GM23338 (cell line): ENCODE measurements around the gene HPX. TPM values are rescaled to one million over a fixed set of nuclear protein-coding genes. Genes with fewer than 3 reads are reported as not detected.

Experiments
- ATAC-seq: fragments of 200-7000 bp; cut with Tn5 transposase; 3 replicates; pipeline ENCODE4 v1.9.1; 2020
- DNase-seq: peaks from one replicate; pipeline ENCODE4 v3.0.0-alpha.2; 2015; ENCODE audit warnings: low spot score
- H2AFZ ChIP-seq: fragments of 200-600 bp; sonication (generic); 2 replicates; pipeline ENCODE4 v1.8.0; 2016; ENCODE audit warnings: antibody characterized with exemption, mild to moderate bottlenecking, moderate library complexity
- H3F3A ChIP-seq: fragments of 200-600 bp; sonication (generic); replicated peaks from 2 replicates; pipeline ENCODE4 v1.8.0; 2017; ENCODE audit warnings: antibody characterized with exemption, mixed run types, low read depth
- H3K27ac ChIP-seq: fragments of 200-600 bp; sonication (generic); 2 replicates; pipeline ENCODE4 v1.6.1; 2016; ENCODE audit warnings: low read depth
- H3K27me3 ChIP-seq: fragments of 200-600 bp; sonication (generic); 2 replicates; pipeline ENCODE4 v1.8.0; 2016; ENCODE audit warnings: mild to moderate bottlenecking, mixed run types, moderate library complexity; ENCODE audit not compliant: insufficient read depth
- H3K36me3 ChIP-seq: fragments of 200-600 bp; sonication (generic); 2 replicates; pipeline ENCODE4 v1.8.0; 2016; ENCODE audit warnings: mild to moderate bottlenecking; ENCODE audit not compliant: insufficient read depth
- H3K4me1 ChIP-seq: fragments of 200-600 bp; sonication (generic); 2 replicates; pipeline ENCODE4 v1.8.0; 2016; ENCODE audit warnings: mild to moderate bottlenecking, moderate library complexity; ENCODE audit not compliant: insufficient read depth
- H3K4me2 ChIP-seq: fragments of 200-600 bp; sonication (generic); 2 replicates; pipeline ENCODE4 v1.7.1; 2017; ENCODE audit warnings: mixed run types
- H3K4me3 ChIP-seq: fragments of 200-600 bp; sonication (generic); 2 replicates; pipeline ENCODE4 v1.6.1; 2016; ENCODE audit warnings: mixed run types
- H3K79me2 ChIP-seq: fragments of 200-600 bp; sonication (generic); replicated peaks from 2 replicates; pipeline ENCODE4 v1.8.0; 2017; ENCODE audit warnings: mild to moderate bottlenecking; ENCODE audit not compliant: insufficient read depth
- H3K9me2 ChIP-seq: fragments of 200-600 bp; sonication (generic); 2 replicates; pipeline ENCODE4 v1.8.0; 2017; ENCODE audit not compliant: insufficient read depth
- H4K20me1 ChIP-seq: fragments of 200-600 bp; sonication (generic); replicated peaks from 2 replicates; pipeline ENCODE4 v1.8.0; 2017; ENCODE audit warnings: mild to moderate bottlenecking; ENCODE audit not compliant: insufficient read depth
- H3K27ac Mint-ChIP-seq: 2 replicates; pipeline ENCODE4 v1.8.0; 2020; ENCODE audit warnings: inconsistent platforms, mild to moderate bottlenecking, moderate library complexity, mixed read lengths
- H3K27me3 Mint-ChIP-seq: 3 replicates; pipeline ENCODE4 v1.8.0; 2022; ENCODE audit warnings: low read depth, mild to moderate bottlenecking, moderate library complexity, mixed read lengths, inconsistent platforms; ENCODE audit not compliant: insufficient read depth, poor library complexity
- H3K36me3 Mint-ChIP-seq: 3 replicates; pipeline ENCODE4 v1.8.0; 2021; ENCODE audit warnings: low read depth, mild to moderate bottlenecking, inconsistent platforms, moderate library complexity, mixed read lengths
- H3K4me1 Mint-ChIP-seq: 3 replicates; pipeline ENCODE4 v1.8.0; 2020; ENCODE audit warnings: mild to moderate bottlenecking, inconsistent platforms, mixed read lengths
- H3K4me3 Mint-ChIP-seq: 3 replicates; pipeline ENCODE4 v1.8.0; 2021; ENCODE audit warnings: moderate library complexity, mild to moderate bottlenecking, inconsistent platforms, mixed read lengths
- H3K9me3 Mint-ChIP-seq: 3 replicates; pipeline ENCODE4 v1.8.0; 2020; ENCODE audit warnings: moderate library complexity, mild to moderate bottlenecking, inconsistent platforms, mixed read lengths
- CREB1 ChIP-seq: fragments of 250-450 bp; sonication (Bioruptor Pico); IDR thresholded peaks from 2 replicates; pipeline ENCODE4 v1.5.0; 2020; ENCODE audit warnings: low read depth, mild to moderate bottlenecking, moderate library complexity
- EZH2 ChIP-seq: fragments of 200-600 bp; sonication (generic); IDR thresholded peaks from one replicate; pipeline ENCODE4 v1.8.0; 2017; ENCODE audit warnings: antibody characterized with exemption, mild to moderate bottlenecking, low read depth; ENCODE audit not compliant: unreplicated experiment
- EZH2phosphoT487 ChIP-seq: fragments of 200-600 bp; sonication (generic); IDR thresholded peaks from one replicate; pipeline ENCODE4 v1.8.1; 2018; ENCODE audit warnings: antibody characterized with exemption; ENCODE audit not compliant: unreplicated experiment
- JUNB ChIP-seq: IDR thresholded peaks from one replicate; pipeline ENCODE4 v1.6.1; 2016; ENCODE audit warnings: antibody characterized with exemption; ENCODE audit not compliant: unreplicated experiment
- NANOG ChIP-seq: IDR thresholded peaks from 2 replicates; pipeline ENCODE4 v1.6.1; 2016; ENCODE audit warnings: antibody characterized with exemption, borderline replicate concordance
- POLR2AphosphoS5 ChIP-seq: IDR thresholded peaks from 2 replicates; pipeline ENCODE4 v1.6.1; 2016; ENCODE audit warnings: antibody characterized with exemption, low read depth
- STAT1 ChIP-seq: IDR thresholded peaks from one replicate; pipeline ENCODE4 v1.6.1; 2016; ENCODE audit warnings: antibody characterized with exemption; ENCODE audit not compliant: unreplicated experiment
- ZNF114 ChIP-seq: fragments of 250-450 bp; sonication (Bioruptor Pico); IDR thresholded peaks from 2 replicates; pipeline ENCODE4 v1.5.0; 2020; ENCODE audit warnings: mild to moderate bottlenecking, moderate library complexity
- polyA plus RNA-seq: library from polyadenylated mRNA; unstranded; fragments of >200 nt; fragmentation: Nextera tagmentation; extraction: Ambion mirVana; gene quantifications from 2 replicates; pipeline ENCODE4 v1.2.1, GENCODE V29; 2016
- total RNA-seq: library from RNA; depleted of rRNA; stranded (reverse); fragments of >200 nt; shearing (Covaris generic); gene quantifications from 2 replicates; pipeline ENCODE4 v1.2.3, GENCODE V29; 2014
- TF ChIP-seq, protein P1 (sequence below), 2 experiments: fragments of 200-600 bp in 1 of 2; sonication (generic) in 1 of 2; conservative IDR thresholded peaks; 2 replicates each; pipeline versions ENCODE4 v1.5.1 to v1.6.1; 2016 to 2017; ENCODE audit warnings: antibody characterized with exemption in 2 of 2, low read depth in 2 of 2, mild to moderate bottlenecking in 2 of 2, moderate library complexity in 1 of 2
- TF ChIP-seq, protein P2 (sequence below): IDR thresholded peaks from 2 replicates; pipeline ENCODE4 v1.6.1; 2016; ENCODE audit warnings: antibody characterized with exemption
- TF ChIP-seq, protein P3 (sequence below): fragments of 250-450 bp; sonication (Bioruptor Pico); IDR thresholded peaks from 2 replicates; pipeline ENCODE4 v1.5.0; 2020; ENCODE audit warnings: mild to moderate bottlenecking, moderate library complexity

HPX gene
- total and polyA plus RNA-seq, 2 experiments from 2014 or later = 0.47 to 0.63 TPM

DNA sequence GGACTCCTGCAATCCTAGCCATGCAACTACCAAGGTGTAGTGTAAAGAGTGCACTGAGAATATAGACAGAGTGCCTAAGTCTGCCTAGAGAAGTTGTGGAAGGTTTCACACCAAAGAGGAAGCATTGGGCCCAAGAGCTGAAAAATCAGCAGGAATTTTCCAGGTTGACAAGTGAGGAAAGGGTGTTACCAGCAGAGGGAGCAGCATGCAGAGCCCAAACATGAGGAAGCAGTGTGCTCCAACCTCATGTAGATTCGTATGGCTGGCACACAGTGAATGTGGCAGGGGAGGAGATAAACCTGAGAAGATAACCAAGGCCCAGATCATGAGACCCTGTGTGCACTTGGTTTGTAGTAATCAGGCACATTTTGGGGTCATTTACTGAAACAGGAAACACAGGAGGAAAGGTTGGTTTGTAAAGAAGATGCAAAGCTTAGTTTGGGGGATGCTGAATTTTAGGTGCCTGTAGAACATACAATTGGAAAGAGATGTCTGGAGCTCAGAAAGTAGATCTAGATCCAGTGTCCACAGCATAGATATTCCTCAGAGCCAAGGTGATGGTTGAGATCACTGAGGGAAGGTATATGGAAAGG lies 1.7 kb downstream of the HPX start:
- no peak overlapping the region for H3K27ac ChIP-seq
- Mint-ChIP-seq H3K36me3 (no peaks in the 10 kb centered on the region), H3K4me3 (no peak overlapping the region), H3K27ac (no peak overlapping the region), H3K4me1 (no peaks in the 10 kb centered on the region), H3K9me3 (no peaks in the 10 kb centered on the region), H3K27me3 (no peaks in the 10 kb centered on the region)
- no peaks in the 10 kb centered on the region for H3K4me1 ChIP-seq
- H3K9me2 ChIP-seq = no peaks in the 10 kb centered on the region
- peak; percentile 78 for ATAC-seq
- H3K4me3 ChIP-seq = no peak overlapping the region
- DNase-seq = peak; percentile 84
- H2AFZ ChIP-seq = peak overlapping the region; percentile 89
- no peaks in the 10 kb centered on the region for H3K36me3 ChIP-seq
- TF ChIP-seq ZNF114 (CRISPR knock-in tag) = no peak
- TF ChIP-seq, protein P1, sequence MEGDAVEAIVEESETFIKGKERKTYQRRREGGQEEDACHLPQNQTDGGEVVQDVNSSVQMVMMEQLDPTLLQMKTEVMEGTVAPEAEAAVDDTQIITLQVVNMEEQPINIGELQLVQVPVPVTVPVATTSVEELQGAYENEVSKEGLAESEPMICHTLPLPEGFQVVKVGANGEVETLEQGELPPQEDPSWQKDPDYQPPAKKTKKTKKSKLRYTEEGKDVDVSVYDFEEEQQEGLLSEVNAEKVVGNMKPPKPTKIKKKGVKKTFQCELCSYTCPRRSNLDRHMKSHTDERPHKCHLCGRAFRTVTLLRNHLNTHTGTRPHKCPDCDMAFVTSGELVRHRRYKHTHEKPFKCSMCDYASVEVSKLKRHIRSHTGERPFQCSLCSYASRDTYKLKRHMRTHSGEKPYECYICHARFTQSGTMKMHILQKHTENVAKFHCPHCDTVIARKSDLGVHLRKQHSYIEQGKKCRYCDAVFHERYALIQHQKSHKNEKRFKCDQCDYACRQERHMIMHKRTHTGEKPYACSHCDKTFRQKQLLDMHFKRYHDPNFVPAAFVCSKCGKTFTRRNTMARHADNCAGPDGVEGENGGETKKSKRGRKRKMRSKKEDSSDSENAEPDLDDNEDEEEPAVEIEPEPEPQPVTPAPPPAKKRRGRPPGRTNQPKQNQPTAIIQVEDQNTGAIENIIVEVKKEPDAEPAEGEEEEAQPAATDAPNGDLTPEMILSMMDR (conservative IDR thresholded peaks at IDR 0.05; ENCODE audit: low read depth in 2 of 2) = peak; percentile 76 to 89
- H3K4me2 ChIP-seq = no peak overlapping the region
- H3K27me3 ChIP-seq = no peaks in the 10 kb centered on the region
- H3K79me2 ChIP-seq = no peaks in the 10 kb centered on the region
- no peaks in the 10 kb centered on the region for H4K20me1 ChIP-seq
- no peaks in the 10 kb centered on the region for H3F3A ChIP-seq

DNA sequence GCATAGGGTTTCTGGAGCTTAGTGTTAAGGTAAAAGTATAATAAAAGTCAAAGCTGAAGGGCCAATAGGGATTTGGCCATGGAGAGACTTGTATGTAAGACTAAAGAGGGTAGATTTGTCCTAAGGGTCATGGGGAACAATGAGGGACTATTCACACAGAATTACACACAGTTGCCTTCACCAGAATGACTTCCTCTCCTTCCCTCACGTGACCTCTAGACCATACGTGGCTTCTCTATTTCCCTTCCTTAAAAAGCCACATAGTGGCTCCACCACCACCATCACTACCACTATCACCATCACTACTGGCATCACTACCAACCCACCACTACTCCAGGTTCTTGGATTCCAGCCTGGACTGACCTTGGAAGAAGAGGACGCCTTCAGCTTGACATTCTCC lies 2.8 kb downstream of the HPX start:
- no peaks in the 10 kb centered on the region for H3K79me2 ChIP-seq
- H3K4me1 ChIP-seq = no peaks in the 10 kb centered on the region
- H3K9me3 Mint-ChIP-seq = no peaks in the 10 kb centered on the region
- H3K4me3 ChIP-seq = no peak overlapping the region
- DNase-seq (no peak), ATAC-seq (no peak)
- H3K27me3 Mint-ChIP-seq = peaks cover 5% of the 10 kb centered on the region
- H3F3A ChIP-seq = no peaks in the 10 kb centered on the region
- H3K4me1 Mint-ChIP-seq = no peaks in the 10 kb centered on the region
- no peak overlapping the region for H3K27ac Mint-ChIP-seq
- no peak overlapping the region for H2AFZ ChIP-seq
- no peaks in the 10 kb centered on the region for H3K9me2 ChIP-seq
- no peaks in the 10 kb centered on the region for H3K36me3 Mint-ChIP-seq
- H4K20me1 ChIP-seq = no peaks in the 10 kb centered on the region
- no peak overlapping the region for H3K4me3 Mint-ChIP-seq
- H3K4me2 ChIP-seq = no peak overlapping the region
- no peaks in the 10 kb centered on the region for H3K36me3 ChIP-seq
- no peak overlapping the region for H3K27ac ChIP-seq
- H3K27me3 ChIP-seq = no peaks in the 10 kb centered on the region
- TF ChIP-seq JUNB = no peak
- no peak for TF ChIP-seq EZH2
- no peak for TF ChIP-seq CREB1
- TF ChIP-seq NANOG = no peak
- TF ChIP-seq POLR2AphosphoS5 = no peak
- TF ChIP-seq, protein P2, sequence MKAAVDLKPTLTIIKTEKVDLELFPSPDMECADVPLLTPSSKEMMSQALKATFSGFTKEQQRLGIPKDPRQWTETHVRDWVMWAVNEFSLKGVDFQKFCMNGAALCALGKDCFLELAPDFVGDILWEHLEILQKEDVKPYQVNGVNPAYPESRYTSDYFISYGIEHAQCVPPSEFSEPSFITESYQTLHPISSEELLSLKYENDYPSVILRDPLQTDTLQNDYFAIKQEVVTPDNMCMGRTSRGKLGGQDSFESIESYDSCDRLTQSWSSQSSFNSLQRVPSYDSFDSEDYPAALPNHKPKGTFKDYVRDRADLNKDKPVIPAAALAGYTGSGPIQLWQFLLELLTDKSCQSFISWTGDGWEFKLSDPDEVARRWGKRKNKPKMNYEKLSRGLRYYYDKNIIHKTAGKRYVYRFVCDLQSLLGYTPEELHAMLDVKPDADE = no peak
- TF ChIP-seq, protein P3, sequence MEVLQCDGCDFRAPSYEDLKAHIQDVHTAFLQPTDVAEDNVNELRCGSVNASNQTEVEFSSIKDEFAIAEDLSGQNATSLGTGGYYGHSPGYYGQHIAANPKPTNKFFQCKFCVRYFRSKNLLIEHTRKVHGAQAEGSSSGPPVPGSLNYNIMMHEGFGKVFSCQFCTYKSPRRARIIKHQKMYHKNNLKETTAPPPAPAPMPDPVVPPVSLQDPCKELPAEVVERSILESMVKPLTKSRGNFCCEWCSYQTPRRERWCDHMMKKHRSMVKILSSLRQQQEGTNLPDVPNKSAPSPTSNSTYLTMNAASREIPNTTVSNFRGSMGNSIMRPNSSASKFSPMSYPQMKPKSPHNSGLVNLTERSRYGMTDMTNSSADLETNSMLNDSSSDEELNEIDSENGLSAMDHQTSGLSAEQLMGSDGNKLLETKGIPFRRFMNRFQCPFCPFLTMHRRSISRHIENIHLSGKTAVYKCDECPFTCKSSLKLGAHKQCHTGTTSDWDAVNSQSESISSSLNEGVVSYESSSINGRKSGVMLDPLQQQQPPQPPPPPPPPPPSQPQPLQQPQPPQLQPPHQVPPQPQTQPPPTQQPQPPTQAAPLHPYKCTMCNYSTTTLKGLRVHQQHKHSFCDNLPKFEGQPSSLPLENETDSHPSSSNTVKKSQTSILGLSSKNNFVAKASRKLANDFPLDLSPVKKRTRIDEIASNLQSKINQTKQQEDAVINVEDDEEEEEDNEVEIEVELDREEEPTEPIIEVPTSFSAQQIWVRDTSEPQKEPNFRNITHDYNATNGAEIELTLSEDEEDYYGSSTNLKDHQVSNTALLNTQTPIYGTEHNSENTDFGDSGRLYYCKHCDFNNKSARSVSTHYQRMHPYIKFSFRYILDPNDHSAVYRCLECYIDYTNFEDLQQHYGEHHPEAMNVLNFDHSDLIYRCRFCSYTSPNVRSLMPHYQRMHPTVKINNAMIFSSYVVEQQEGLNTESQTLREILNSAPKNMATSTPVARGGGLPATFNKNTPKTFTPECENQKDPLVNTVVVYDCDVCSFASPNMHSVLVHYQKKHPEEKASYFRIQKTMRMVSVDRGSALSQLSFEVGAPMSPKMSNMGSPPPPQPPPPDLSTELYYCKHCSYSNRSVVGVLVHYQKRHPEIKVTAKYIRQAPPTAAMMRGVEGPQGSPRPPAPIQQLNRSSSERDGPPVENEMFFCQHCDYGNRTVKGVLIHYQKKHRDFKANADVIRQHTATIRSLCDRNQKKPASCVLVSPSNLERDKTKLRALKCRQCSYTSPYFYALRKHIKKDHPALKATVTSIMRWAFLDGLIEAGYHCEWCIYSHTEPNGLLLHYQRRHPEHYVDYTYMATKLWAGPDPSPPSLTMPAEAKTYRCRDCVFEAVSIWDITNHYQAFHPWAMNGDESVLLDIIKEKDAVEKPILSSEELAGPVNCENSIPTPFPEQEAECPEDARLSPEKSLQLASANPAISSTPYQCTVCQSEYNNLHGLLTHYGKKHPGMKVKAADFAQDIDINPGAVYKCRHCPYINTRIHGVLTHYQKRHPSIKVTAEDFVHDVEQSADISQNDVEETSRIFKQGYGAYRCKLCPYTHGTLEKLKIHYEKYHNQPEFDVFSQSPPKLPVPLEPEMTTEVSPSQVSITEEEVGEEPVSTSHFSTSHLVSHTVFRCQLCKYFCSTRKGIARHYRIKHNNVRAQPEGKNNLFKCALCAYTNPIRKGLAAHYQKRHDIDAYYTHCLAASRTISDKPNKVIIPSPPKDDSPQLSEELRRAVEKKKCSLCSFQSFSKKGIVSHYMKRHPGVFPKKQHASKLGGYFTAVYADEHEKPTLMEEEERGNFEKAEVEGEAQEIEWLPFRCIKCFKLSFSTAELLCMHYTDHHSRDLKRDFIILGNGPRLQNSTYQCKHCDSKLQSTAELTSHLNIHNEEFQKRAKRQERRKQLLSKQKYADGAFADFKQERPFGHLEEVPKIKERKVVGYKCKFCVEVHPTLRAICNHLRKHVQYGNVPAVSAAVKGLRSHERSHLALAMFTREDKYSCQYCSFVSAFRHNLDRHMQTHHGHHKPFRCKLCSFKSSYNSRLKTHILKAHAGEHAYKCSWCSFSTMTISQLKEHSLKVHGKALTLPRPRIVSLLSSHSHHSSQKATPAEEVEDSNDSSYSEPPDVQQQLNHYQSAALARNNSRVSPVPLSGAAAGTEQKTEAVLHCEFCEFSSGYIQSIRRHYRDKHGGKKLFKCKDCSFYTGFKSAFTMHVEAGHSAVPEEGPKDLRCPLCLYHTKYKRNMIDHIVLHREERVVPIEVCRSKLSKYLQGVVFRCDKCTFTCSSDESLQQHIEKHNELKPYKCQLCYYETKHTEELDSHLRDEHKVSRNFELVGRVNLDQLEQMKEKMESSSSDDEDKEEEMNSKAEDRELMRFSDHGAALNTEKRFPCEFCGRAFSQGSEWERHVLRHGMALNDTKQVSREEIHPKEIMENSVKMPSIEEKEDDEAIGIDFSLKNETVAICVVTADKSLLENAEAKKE (CRISPR knock-in tag) = no peak
- no peak for TF ChIP-seq EZH2phosphoT487
- no peak for TF ChIP-seq ZNF114 (CRISPR knock-in tag)
- TF ChIP-seq, protein P1 (conservative IDR thresholded peaks at IDR 0.05; ENCODE audit: low read depth in 2 of 2) = no peak
- TF ChIP-seq STAT1 = no peak
